ENCODE results near the gene MATN4. TPM values are rescaled to one million over a fixed set of nuclear protein-coding genes. Genes with fewer than 3 reads are reported as not detected.
A peak's percentile ranks its signal among the peaks of the same experiment; 100 is the strongest.

MATN4 gene
- total and polyA plus RNA-seq, 2 experiments from 2014 or later: 3.3 to 5.1 TPM

GRCh38 chr20:45341579-45341938 lies 33.5 kb upstream of the MATN4 start:
- H3K79me2 ChIP-seq (replicated peaks; ENCODE audit: insufficient read depth): peaks cover 92% of the 10 kb centered on the region

More at GRCh38 chr20:45341579-45341938, 33.5 kb upstream of the MATN4 start:
- Histone ChIP-seq H3K4me3 (peak overlapping the region; percentile 46), H3K4me2 (peak overlapping the region; percentile 98), H3K4me1 (ENCODE audit: insufficient read depth) (peaks cover 83% of the 10 kb centered on the region), H3K36me3 (ENCODE audit: insufficient read depth) (no peaks in the 10 kb centered on the region), H3K27me3 (ENCODE audit: insufficient read depth) (no peaks in the 10 kb centered on the region), H4K20me1 (replicated peaks; ENCODE audit: insufficient read depth) (0 out of 2 replicates have a peak, but pooled peaks cover 2% of the 10 kb centered on the region), H3K27ac (ENCODE audit: low read depth) (peak overlapping the region; percentile 96), H3K9me2 (ENCODE audit: insufficient read depth) (no peaks in the 10 kb centered on the region), H2AFZ (0 out of 2 replicates have a peak overlapping the region, but pooled peaks have one; percentile 47), H3F3A (replicated peaks; ENCODE audit: low read depth) (0 out of 2 replicates have a peak, but pooled peaks cover 8% of the 10 kb centered on the region)
- Mint-ChIP-seq H3K27ac (peak overlapping the region; percentile 96), H3K4me3 (peak overlapping the region; percentile 71), H3K4me1 (peaks cover 100% of the 10 kb centered on the region), H3K27me3 (ENCODE audit: insufficient read depth, low read depth, poor library complexity) (peaks cover 17% of the 10 kb centered on the region), H3K36me3 (ENCODE audit: low read depth) (peaks cover 18% of the 10 kb centered on the region), H3K9me3 (no peaks in the 10 kb centered on the region)
- DNase-seq (ENCODE audit: low spot score): no peak
- TF ChIP-seq ZNF462 (CRISPR knock-in tag; IDR thresholded peaks at IDR 0.05) (no peak), POLR2AphosphoS5 (IDR thresholded peaks at IDR 0.05; ENCODE audit: low read depth) (no peak), EZH2phosphoT487 (IDR thresholded peaks at IDR 0.05; ENCODE audit: unreplicated experiment) (no peak), JUNB (IDR thresholded peaks at IDR 0.05; ENCODE audit: unreplicated experiment) (no peak), STAT1 (IDR thresholded peaks at IDR 0.05; ENCODE audit: unreplicated experiment) (no peak), CTCF (conservative IDR thresholded peaks at IDR 0.05; ENCODE audit: low read depth in 2 of 2) (no peak), NANOG (IDR thresholded peaks at IDR 0.05; ENCODE audit: borderline replicate concordance) (no peak), EZH2 (IDR thresholded peaks at IDR 0.05; ENCODE audit: low read depth, unreplicated experiment) (no peak), ZNF331 (CRISPR knock-in tag; IDR thresholded peaks at IDR 0.05; ENCODE audit: low read depth) (no peak), REST (IDR thresholded peaks at IDR 0.05; ENCODE audit: unreplicated experiment) (no peak)
- peak; percentile 15 for ATAC-seq

All from GM23338 (cell line).